ENCODE results near the gene GPHN.
"Not testable (repeated sequence)": the region's sequence is repeated elsewhere in the genome, so short reads cannot be mapped to it uniquely, and the experiment has no call there.

The GPHN gene

GRCh38 chr14:66662374-66662773 lies 154.4 kb downstream of the GPHN start:
- no peak for DNase-seq (ENCODE audit: low spot score)

GRCh38 chr14:66677780-66678179 lies 169.8 kb downstream of the GPHN start:
- DNase-seq (ENCODE audit: low spot score), result no peak

- no peak for DNase-seq (ENCODE audit: low spot score)
These were observed 172.3 kb downstream of the GPHN start for GRCh38 chr14:66680216-66680615.

GRCh38 chr14:66696326-66696725 lies 188.4 kb downstream of the GPHN start:
- DNase-seq (ENCODE audit: low spot score), result no peak

- no peak for DNase-seq (ENCODE audit: low spot score)
These were observed 190.6 kb downstream of the GPHN start for GRCh38 chr14:66698503-66698902.

- no peak for DNase-seq (ENCODE audit: low spot score)
These were observed 193.9 kb downstream of the GPHN start for GRCh38 chr14:66701813-66702212.

GRCh38 chr14:66708267-66708666 lies 200.3 kb downstream of the GPHN start:
- no peak for DNase-seq (ENCODE audit: low spot score)

- no peak for DNase-seq (ENCODE audit: low spot score)
These were observed 201.3 kb downstream of the GPHN start for GRCh38 chr14:66709291-66709690.

- not testable (repeated sequence) for DNase-seq (ENCODE audit: low spot score)
These were observed 206.3 kb downstream of the GPHN start for GRCh38 chr14:66714291-66714690.

GRCh38 chr14:66715313-66715712 lies 207.4 kb downstream of the GPHN start:
- DNase-seq (ENCODE audit: low spot score), result not testable (repeated sequence)

- DNase-seq (ENCODE audit: low spot score), result no peak
These were observed 208.3 kb downstream of the GPHN start for GRCh38 chr14:66716227-66716626.

- DNase-seq (ENCODE audit: low spot score), result no peak
These were observed 209.7 kb downstream of the GPHN start for GRCh38 chr14:66717561-66718140.

GRCh38 chr14:66724996-66725395 lies 217.0 kb downstream of the GPHN start:
- no peak for DNase-seq (ENCODE audit: low spot score)

- not testable (repeated sequence) for DNase-seq (ENCODE audit: low spot score)
These were observed 223.4 kb downstream of the GPHN start for GRCh38 chr14:66731298-66731697.

- DNase-seq (ENCODE audit: low spot score), result no peak
These were observed 227.9 kb downstream of the GPHN start for GRCh38 chr14:66735853-66736252.

- DNase-seq (ENCODE audit: low spot score), result no peak
These were observed 231.9 kb downstream of the GPHN start for GRCh38 chr14:66739826-66740225.

- DNase-seq (ENCODE audit: low spot score), result no peak
These were observed 237.1 kb downstream of the GPHN start for GRCh38 chr14:66745078-66745477.

- DNase-seq (ENCODE audit: low spot score), result no peak
These were observed 238.5 kb downstream of the GPHN start for GRCh38 chr14:66746316-66747006.

GRCh38 chr14:66752109-66752508 lies 244.2 kb downstream of the GPHN start:
- DNase-seq (ENCODE audit: low spot score), result no peak

GRCh38 chr14:66758031-66758613 lies 250.2 kb downstream of the GPHN start:
- DNase-seq (ENCODE audit: low spot score), result no peak

GRCh38 chr14:66772146-66772545 lies 264.2 kb downstream of the GPHN start:
- no peak for DNase-seq (ENCODE audit: low spot score)

GRCh38 chr14:66782853-66783252 lies 274.9 kb downstream of the GPHN start:
- DNase-seq (ENCODE audit: low spot score), result no peak

- no peak for DNase-seq (ENCODE audit: low spot score)
These were observed 282.2 kb downstream of the GPHN start for GRCh38 chr14:66790101-66790500.

- no peak for DNase-seq (ENCODE audit: low spot score)
These were observed 295.0 kb downstream of the GPHN start for GRCh38 chr14:66802962-66803361.
